Panc1 (cell line): ENCODE data around the gene APLF. TPM values are rescaled to one million over a fixed set of nuclear protein-coding genes. Genes with fewer than 3 reads are reported as not detected.

Source experiments
- ATAC-seq: fragments of 200-7000 bp; cut with Tn5 transposase; 2 replicates; pipeline ENCODE4 v1.9.1; 2020; ENCODE audit warnings: mild to moderate bottlenecking, moderate library complexity
- BruUV-seq: library from RNA; stranded (reverse); fragments of 400-500 nt; replicated peaks from 2 replicates; lab custom pipeline; 2021; lab: Mats Ljungman, UMichigan
- CTCF ChIA-PET: fragments of 300-600 bp; sonication (Branson Sonifier 250); formaldehyde crosslinking; loops from one replicate; lab custom pipeline; 2022; ENCODE audit warnings: antibody characterized with exemption; lab: Charles Lee
- POLR2A ChIA-PET: fragments of 300-600 bp; sonication (Branson Sonifier 250); formaldehyde crosslinking; loops from one replicate; lab custom pipeline; 2022; ENCODE audit warnings: antibody characterized with exemption; lab: Charles Lee
- DNase-seq: peaks from one replicate; pipeline ENCODE4 v3.0.0-alpha.2; 2010; ENCODE audit warnings: low read depth, low spot score
- H3K27ac ChIP-seq: 2 replicates; pipeline ENCODE4 v1.5.1; 2011; ENCODE audit warnings: mild to moderate bottlenecking, low read length, inconsistent platforms
- H3K27me3 ChIP-seq: fragments of 200-500 bp; sonication (Bioruptor generic); 2 replicates; pipeline ENCODE4 v1.6.0; 2014; ENCODE audit warnings: low read length, inconsistent platforms; ENCODE audit not compliant: control insufficient read depth, insufficient read depth
- H3K36me3 ChIP-seq: fragments of 200-500 bp; sonication (Bioruptor generic); 2 replicates; pipeline ENCODE4 v1.5.1; 2014; ENCODE audit warnings: inconsistent platforms, mild to moderate bottlenecking, low read length, moderate library complexity; ENCODE audit not compliant: control insufficient read depth, insufficient read depth
- H3K4me1 ChIP-seq: 2 replicates; pipeline ENCODE4 v1.5.1; 2011; ENCODE audit warnings: inconsistent platforms, mild to moderate bottlenecking, low read length, moderate library complexity; ENCODE audit not compliant: control insufficient read depth, insufficient read depth
- H3K4me3 ChIP-seq, 2 experiments: 2 replicates each; pipeline ENCODE4 v1.5.1; 2011 to 2012; ENCODE audit warnings: low read depth in 2 of 2, low read length in 2 of 2, mild to moderate bottlenecking in 2 of 2, inconsistent platforms in 1 of 2, moderate library complexity in 1 of 2
- H3K9me3 ChIP-seq: fragments of 200-500 bp; sonication (Bioruptor generic); 2 replicates; pipeline ENCODE4 v1.5.1; 2014; ENCODE audit warnings: low read depth, mild to moderate bottlenecking, inconsistent platforms, low read length, moderate library complexity; ENCODE audit not compliant: control insufficient read depth, insufficient read depth
- CTCF ChIP-seq: fragments of 450-650 bp; IDR thresholded peaks from 2 replicates; pipeline ENCODE4 v1.5.1; 2017; ENCODE audit warnings: mild to moderate bottlenecking
- POLR2AphosphoS5 ChIP-seq: IDR thresholded peaks from 2 replicates; pipeline ENCODE4 v1.6.1; 2012; ENCODE audit warnings: mild to moderate bottlenecking, low read depth, low read length, moderate library complexity
- REST ChIP-seq, 2 experiments: IDR thresholded peaks; 2 replicates each; pipeline ENCODE4 v1.6.1; 2011 to 2012; ENCODE audit warnings: low read depth in 2 of 2, control low read depth in 1 of 2, low read length in 1 of 2, mild to moderate bottlenecking in 1 of 2, moderate library complexity in 1 of 2; ENCODE audit not compliant: insufficient read depth in 1 of 2
- SIN3A ChIP-seq: IDR thresholded peaks from 2 replicates; pipeline ENCODE4 v1.6.1; 2012; ENCODE audit warnings: low read depth, mild to moderate bottlenecking, low read length, moderate library complexity, borderline replicate concordance; ENCODE audit not compliant: insufficient read depth
- TCF7L2 ChIP-seq: IDR thresholded peaks from 2 replicates; pipeline ENCODE4 v1.6.1; 2011; ENCODE audit warnings: mild to moderate bottlenecking, low read depth, low read length, inconsistent platforms
- in situ Hi-C: cut with HindIII; loops from 2 replicates; pipeline ENCODE4 v1.10.0; 2016; ENCODE audit warnings: low sequenced_read_pairs, low pct_unique_long_range_greater_than_20kb
- intact Hi-C: fragments of 100-400 bp; cut with micrococcal nuclease; formaldehyde crosslinking; loops from one replicate; pipeline ENCODE4 v1.10.0; 2022; ENCODE audit not compliant: unreplicated experiment
- total RNA-seq: library from RNA; stranded (reverse); gene quantifications from one replicate; pipeline ENCODE4 v1.2.1, GENCODE V29; 2021; ENCODE audit not compliant: unreplicated experiment

APLF gene
- total RNA-seq, 1 experiment from 2014 or later = 2.6 TPM

- H3K9me3 ChIP-seq = no peaks in the 10 kb centered on the region
- no peak for TF ChIP-seq REST (IDR thresholded peaks at IDR 0.05; ENCODE audit: insufficient read depth in 1 of 2, low read depth in 2 of 2, low read length in 1 of 2)
- TF ChIP-seq CTCF = no peak
- no peak for TF ChIP-seq TCF7L2
- no peak for TF ChIP-seq SIN3A
- no peak for TF ChIP-seq POLR2AphosphoS5
- POLR2A ChIA-PET = no interaction called here
- H3K4me3 ChIP-seq = no peak overlapping the region
- DNase-seq = no peak
- intact Hi-C loops (no loop called here), in situ Hi-C loops (no loop called here)
- no peaks in the 10 kb centered on the region for H3K27me3 ChIP-seq
- no peak overlapping the region for H3K27ac ChIP-seq
- no peaks in the 10 kb centered on the region for H3K4me1 ChIP-seq
- no peaks in the 10 kb centered on the region for H3K36me3 ChIP-seq
- BruUV-seq = no TSS peak
- CTCF ChIA-PET = no interaction called here
- ATAC-seq = no peak
Measured at GRCh38 chr2:68512966-68513365, 45.6 kb downstream of the APLF start.

- TF ChIP-seq REST (IDR thresholded peaks at IDR 0.05; ENCODE audit: insufficient read depth in 1 of 2, low read depth in 2 of 2, low read length in 1 of 2) (no peak), CTCF (no peak), SIN3A (no peak), TCF7L2 (no peak), POLR2AphosphoS5 (no peak)
- in situ Hi-C loops = no loop called here
Measured at GRCh38 chr2:68514316-68514929, 47.0 kb downstream of the APLF start.

More at GRCh38 chr2:68514316-68514929, 47.0 kb downstream of the APLF start:
- intact Hi-C loops = no loop called here
- Histone ChIP-seq H3K36me3 (no peaks in the 10 kb centered on the region), H3K4me3 (no peak overlapping the region), H3K27me3 (no peaks in the 10 kb centered on the region), H3K9me3 (no peaks in the 10 kb centered on the region), H3K4me1 (no peaks in the 10 kb centered on the region), H3K27ac (no peak overlapping the region)
- ChIA-PET CTCF (no interaction called here), POLR2A (no interaction called here)
- no peak for ATAC-seq
- no TSS peak for BruUV-seq
- DNase-seq = no peak
